Measurements from ENCODE around the gene CCNY.
"Not testable (repeated sequence)": the region's sequence is repeated elsewhere in the genome, so short reads cannot be mapped to it uniquely, and the experiment has no call there.

The CCNY gene

DNA sequence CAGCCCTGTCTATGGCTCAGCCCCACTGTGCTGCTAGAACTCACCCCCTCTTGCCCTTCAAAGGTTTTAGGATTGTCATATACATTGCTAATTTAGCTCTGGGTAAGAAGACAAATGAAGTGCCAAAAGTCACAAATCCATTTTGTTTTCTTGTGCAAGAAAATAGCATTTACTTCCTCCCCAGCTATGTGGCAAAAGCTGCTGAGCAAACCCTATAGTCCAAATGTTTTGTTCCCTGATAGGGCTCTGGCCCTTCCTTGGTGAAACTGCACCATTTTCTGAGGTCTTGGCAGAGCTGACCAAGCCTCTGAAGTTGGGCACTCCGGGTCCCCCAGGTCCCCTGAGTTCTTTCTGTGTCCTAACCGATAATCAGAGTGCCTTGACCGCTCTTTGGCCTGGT lies 184.7 kb downstream of the CCNY start:
- no peak for DNase-seq (ENCODE audit: low read depth)

DNA sequence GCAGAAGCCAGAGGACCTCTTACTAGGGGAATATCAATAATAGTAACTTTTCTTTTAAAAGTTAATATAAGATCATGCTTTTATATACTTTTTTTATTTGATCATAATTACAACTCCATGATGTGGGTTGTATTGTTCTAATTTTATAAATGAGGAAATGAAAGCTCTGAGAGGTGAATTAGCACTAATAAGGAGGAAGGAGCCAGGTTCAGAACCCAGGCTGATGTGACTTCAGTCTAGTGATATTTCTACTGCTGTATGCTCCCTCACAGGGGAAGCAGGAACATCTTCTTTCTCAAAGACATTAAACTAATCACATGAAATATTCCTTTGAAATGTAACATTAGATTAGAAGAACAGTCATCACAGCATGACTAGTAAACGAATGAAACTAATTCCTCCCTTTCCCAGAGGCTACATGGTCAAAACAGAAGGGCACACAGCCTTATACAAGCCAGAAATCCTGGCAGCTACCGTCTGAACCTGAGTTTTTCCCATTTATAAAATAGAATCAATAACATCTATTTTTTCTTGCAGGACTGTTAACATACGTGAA lies 187.4 kb downstream of the CCNY start:
- no peak for DNase-seq (ENCODE audit: low read depth)

DNA sequence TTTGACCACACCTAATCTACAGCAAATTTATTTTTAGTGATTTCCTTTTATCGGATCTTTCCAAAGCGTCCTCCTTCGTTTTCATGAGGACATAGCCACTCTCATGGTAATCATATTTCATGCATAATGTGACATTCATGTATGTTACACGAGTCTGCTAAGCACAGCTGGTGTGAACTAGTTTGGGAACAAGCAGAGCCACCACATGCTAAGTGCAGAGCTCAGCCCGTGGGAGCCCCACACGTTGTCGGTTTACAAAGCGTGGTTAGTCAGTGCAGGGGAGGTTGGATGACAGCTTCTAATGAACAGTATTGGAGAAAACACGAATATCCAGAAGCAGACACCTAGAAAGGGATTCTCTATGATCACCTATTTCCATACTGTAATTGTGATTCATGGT lies 190.4 kb downstream of the CCNY start:
- DNase-seq (ENCODE audit: low read depth): no peak

DNA sequence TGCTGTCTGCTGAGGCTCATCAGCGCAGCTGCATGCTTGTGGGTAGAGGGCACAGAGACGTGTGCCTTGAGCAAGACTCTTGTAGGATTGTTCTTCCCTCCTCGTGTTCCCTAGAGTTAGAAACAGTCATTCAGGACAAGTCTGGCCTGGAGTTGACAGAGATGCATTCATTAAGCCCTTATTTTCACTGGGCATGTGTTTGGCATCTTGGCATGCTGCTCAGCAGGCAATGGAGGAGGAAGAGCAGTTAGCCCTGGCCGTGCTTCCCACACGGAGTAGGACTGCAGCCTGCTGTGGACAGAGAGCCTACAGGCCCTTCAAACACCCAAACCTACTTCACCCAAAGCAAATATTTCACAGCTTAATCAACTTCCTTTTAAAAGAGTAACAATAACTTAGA lies 195.8 kb downstream of the CCNY start:
- no peak for DNase-seq (ENCODE audit: low read depth)

DNA sequence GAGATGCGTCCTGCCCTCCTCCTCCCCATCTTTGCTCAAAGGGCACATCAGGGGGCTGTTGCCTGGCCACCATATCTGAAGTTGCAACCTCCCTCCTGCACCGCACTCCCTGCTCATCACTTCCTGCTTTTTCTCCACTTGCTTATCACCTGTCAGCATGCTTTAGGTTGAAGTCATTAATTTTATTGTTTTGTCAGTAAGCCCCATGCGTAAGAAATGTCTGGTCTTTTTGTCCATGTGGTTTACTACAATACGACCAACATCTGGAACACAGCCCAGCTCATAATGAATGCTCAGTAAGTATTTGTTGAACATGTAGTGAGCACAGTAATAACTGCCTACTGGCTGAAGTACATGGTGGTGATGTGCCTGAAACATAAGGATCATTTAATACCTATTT lies 197.3 kb downstream of the CCNY start:
- DNase-seq (ENCODE audit: low read depth): no peak

DNA sequence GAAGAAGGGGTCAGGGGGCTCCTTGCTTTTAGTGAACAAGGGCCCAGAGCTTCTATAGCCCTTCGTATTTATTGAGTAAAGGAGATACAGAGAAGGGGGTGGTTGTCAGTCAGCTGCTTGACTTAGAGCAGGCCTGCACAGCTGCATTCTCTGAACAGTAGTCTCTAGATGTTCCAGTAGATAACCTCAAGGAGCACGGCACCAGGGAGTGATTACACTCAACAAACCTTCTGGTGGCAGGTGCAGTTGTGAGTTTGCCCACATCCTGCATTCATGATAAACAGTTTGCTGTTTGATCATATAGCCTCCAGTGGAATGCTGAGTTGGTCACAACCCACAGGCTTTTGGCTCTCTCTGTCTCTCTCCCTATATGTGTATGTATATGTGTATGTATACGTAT lies 198.8 kb downstream of the CCNY start:
- DNase-seq (ENCODE audit: low read depth): no peak

DNA sequence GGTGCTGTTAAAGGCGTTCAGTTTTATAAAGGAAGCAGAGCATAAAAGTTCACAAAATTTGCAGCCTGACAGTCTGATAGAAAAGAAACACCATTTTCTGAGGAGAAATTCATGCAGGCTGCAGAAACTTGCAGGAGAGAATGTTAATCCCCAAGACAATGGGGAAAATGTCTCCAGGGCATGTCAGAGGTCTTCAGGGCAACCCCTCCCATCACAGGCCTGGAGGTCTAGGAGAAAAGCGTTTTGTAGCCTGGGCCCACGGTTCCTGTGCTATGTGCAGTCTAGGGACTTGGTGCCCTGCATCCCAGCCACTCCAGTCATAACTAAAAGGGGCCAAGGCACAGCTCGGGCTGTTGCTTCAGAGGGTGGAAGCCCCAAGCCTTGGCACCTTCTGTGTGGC lies 200.5 kb downstream of the CCNY start:
- no peak for DNase-seq (ENCODE audit: low read depth)

DNA sequence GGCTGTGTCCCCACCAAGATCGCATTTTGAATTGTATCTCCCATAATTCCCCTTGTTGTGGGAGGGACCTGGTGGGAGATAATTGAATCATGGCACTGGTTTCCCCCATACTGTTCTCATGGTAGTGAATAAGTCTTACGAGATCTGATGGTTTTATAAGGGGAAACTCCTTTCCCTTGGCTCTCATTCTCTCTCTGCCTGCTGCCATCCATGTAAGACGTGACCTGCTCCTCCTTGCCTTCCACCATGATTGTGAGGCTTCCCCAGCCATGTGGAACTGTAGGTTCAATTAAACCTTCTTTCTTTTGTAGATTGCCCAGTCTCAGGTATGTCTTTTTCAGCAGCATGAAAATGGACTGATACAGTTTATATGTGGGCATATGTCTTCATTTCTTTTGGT lies 201.6 kb downstream of the CCNY start:
- DNase-seq (ENCODE audit: low read depth): not testable (repeated sequence)

DNA sequence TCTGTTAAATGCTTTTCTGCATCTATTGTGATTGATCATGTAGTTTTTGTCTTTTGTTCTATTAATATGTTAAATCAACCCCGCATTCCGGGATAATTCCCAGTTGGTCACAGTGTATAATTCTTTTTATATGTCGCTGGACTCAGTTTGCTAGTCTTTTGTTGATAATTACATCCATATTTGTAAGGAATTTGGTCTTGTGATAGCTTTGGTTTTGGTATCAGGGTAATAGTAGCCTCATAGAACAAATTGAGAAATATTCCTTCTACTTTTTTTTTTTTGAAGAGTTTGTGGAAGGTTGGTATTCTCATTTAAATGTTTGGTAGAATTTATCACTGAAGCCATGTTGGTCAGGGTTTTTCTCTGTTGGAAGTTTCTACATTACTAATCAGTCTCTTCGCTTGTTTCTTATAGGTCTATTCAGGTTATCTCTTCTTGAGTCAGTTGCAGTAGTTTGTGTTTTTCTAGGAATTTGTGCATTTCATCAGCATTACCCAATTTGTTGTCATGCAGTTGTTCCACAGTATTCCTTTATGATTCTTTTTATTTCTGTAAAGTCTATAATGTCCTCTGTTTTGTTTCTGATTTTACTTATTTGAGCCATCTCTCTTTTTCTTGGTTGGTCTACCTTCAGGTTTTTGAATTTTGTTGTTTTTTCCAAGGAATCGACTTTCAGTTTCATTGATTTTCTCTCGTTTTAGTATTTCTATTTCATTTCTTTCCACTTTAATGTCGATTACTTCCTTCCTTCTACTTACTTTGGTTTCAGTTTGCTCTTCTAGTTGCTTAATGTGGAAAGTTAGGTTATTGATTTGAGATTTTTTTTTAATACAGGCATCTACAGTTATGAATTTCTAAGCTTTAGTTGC lies 204.2 kb downstream of the CCNY start:
- no peak for DNase-seq (ENCODE audit: low read depth)

DNA sequence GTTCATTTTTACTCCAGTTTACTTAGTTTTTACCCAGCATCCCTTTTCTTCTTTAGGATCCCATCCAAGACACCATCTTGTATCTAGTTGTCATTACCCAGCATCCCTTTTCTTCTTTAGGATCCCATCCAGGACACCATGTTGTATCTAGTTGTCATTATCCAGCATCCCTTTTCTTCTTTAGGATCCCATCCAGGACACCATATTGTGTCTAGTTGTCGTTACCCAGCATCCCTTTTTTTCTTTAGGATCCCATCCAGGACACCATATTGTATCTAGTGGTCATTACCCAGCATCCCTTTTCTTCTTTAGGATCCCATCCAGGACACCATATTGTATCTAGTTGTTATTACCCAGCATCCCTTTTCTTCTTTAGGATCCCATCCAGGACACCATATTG lies 205.4 kb downstream of the CCNY start:
- DNase-seq (ENCODE audit: low read depth): no peak

DNA sequence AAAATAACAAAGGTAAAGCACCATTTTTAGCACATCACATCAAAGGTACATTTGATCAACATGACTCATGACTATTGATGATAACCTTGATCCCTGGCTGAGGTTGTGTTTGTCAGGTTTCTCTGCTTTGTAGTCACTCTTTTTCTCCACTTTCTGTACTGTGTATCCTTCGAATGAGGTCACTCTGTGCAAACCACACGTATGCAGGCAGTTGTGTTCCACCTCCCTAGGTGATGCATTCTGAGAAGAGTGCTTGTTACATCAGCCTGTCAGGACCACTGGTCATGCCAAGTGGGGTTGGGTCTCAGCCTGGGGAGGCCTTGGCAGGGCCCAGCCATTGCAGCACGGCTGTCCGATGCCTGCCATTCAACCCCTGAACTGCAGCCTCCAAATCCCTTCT lies 206.0 kb downstream of the CCNY start:
- DNase-seq (ENCODE audit: low read depth): no peak

DNA sequence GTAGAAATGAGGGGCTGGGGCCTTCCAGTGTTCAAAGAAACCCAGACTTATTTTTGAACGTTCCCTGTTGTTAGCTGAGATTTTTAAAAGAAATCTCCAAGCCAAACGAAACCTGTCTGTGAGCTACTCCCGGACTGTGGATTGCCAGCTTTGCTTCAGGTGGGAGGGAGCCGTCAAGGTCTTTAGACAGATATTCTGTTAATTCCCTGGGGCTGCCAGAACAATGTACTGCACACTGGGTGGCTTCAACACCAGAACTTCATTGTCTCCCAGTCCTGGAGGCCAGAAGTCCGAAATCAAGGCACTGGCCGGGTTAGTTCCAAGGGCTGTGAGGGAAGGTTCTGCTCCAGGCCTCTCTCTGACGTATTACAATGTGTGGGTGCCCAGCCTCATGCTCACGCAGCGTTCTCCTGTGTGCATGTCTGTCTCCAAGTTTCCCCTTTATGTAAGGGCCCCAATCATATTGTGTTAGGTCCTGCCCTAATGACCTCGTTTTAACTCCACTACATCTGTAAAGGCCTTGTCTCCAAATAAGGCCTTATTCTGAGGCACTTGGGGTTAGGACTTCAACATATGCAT lies 208.9 kb downstream of the CCNY start:
- no peak for DNase-seq (ENCODE audit: low read depth)

DNA sequence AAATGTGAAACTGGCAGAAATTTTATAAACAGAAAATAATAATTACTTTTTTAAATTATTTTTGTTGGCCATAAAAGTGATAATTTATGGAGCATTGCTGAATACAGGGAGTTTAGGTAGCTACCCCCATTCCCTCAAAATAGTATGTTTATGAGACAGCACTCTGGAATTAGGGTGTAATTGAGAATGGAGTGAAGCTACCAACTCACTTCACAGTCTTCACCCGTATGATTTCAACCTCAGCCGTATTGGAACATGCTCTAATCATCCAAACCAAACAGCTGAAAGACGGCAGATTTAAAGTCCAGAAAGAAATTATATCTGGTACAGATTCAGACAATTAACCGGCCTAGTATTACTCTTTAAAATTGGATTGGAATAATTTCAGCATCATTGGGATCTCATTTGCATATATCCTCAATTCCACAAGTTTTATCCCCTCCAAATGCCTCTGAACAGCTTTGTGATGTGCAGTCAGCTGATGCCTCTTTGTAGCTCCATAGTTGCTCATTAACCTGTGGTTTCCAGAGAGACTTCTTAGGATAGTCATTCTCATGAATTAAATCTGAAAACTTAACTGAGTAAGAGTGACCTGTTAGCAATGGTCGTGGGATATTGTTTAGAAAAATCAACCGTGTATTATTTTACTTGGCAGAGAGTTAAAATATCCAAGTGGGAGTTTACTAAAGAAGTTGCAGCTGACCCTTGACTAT lies 209.7 kb downstream of the CCNY start:
- no peak for DNase-seq (ENCODE audit: low read depth)

DNA sequence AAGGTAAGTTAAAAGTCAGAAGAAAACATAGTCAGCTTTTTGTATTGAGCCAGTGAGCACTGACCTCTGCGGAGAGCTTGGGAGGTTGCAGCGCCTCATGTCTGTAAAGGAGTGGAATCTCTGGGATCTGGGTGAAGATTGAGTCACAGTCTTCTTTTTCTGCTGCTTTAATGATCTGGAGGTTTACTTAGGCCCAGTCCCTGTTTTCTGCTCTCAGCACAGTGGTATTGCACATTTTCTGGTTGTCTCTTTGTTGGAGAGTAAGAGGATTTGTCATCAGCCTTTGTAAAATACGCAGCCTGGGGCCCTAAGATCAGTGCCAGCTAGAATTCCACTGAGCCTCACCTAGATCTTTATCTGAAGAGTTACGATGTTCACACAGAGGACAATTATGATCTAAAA lies 210.5 kb downstream of the CCNY start:
- peak; percentile 40 for DNase-seq (ENCODE audit: low read depth)

DNA sequence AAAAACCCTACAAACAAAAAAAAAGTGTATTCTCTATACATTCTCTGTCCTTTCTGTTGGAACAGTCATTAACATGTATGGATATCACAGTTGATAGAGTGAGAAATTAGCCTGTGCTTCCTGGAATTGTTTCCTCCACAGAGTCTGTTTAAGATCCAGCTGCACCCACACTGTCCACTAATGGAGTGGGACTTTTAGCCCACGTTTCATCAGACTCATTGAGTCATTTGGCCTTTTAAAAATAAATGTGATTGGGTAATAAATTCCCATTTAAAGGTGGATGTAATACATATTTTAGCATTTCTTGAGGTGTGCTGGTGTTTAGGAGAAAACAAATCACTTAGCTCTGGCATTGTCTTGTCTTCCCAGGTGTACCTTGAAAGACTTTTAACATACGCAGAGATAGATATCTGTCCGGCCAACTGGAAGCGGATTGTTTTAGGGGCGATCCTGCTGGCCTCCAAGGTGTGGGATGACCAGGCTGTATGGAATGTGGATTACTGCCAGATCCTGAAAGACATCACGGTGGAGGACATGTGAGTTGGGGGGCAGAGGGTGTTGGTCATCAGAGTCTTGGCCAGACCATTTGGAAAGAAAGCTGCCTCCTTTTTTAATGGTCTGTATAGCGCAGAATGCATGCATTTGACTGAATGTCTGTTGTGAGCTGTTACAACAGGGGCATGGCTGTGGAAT lies 216.5 kb downstream of the CCNY start:
- DNase-seq (ENCODE audit: low read depth): no peak

DNA sequence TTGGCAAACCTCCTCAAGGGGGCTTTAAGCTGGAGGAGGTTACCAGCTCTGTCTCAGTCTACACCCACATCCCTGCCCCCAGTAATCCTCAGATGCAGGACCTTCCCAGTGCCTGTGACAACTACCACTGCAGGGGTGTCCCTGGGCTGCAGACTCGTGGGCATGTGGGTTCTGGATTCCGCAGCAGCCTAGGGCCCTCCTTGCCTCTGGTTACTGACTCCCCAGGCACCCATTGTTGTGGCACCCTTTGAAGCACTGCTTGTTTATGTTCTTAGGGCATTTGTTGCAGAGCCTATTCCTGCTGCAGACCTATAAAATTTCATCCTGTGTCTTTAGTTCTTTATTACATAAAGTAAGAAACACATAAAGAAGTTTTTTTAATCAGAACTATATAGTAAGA lies 217.7 kb downstream of the CCNY start:
- no peak for DNase-seq (ENCODE audit: low read depth)

DNA sequence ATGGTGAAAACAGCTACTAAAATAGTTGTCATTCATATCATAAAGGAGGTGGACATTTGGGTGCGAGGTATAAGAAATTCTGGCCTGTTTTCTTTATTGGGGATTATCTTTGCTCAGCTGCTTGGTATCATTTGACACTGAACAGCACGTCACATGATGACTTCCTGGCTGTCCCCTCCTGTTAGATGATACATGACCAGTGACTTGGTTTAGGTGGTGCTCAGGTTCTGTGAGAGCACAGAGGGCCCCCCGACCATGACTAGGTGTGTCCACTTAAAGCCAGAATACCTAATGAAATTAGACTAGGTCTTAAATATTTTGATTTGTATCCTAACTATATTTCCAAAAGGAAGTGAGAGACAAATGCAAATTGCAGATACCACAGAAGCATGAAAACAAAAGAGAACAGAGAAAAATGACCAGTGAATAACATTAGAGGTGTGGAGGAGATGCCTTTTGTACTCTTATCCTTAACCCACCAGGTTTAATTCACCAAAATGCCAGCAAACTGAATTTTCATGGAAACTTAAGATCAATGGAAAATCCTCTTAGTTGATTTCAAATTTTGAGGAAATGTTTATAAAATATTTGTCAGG lies 218.2 kb downstream of the CCNY start:
- DNase-seq (ENCODE audit: low read depth): no peak

DNA sequence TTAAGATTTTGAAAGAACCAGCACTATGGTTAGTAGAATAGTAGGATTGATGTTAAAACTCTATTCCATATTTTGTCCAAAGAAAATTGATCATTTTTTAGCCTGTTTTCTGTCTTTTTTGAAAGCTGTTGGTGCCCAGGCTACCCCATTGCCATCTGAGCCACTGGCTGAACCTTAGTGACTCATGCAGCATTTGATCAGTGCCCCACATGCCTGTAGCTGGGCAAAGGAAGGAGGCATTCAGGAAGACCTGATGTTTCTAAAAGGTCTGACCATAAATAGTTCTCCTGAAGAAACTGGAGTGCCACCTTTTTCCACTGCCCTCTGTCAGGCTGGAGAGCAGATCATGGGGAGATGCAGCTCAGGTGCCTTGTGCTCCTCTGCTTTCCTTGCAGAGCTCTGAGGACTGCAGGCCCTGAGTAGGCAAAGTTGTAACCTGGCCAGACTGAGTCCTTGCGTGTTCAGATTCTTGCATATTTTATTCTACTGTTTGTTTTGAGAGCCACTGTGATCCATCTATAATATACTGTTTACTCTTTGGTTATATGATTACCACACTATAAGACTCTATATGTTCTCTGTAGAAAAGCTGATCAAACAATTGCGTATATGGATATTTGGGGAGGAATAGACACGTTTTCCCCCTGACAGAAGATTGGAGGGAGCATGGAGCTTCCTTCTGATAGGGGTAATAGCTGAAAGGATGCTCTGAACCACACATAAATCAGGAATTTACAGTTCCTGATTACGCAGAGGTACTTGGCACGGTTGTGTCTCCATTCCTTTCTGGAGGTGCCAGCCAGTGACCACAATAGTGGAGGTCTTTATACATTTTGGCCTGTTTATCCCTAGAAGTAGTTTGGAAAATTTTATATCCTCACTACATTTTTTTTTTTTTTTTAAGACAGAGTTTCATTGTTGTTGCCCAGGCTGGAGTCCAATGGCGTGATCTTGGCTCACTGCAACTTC lies 219.9 kb downstream of the CCNY start:
- no peak for DNase-seq (ENCODE audit: low read depth)

DNA sequence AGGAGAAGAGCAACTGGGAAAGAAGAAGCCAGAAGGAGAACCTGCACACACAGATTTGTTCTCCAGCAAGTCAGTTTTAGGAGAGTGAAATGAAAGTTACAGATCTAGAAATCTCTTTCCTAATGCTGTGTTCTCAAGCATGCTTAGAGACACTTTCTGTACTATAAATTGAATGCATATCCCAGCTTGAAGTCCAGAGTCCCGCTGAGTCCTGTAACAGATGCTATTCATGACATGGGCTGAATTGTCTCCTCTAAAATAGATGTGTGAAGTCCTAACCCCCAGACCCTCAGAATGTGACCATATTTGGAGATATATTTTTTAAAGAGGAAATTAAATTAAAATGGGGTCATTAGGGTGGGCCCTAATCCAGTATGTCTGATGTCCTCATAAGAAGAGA lies 222.0 kb downstream of the CCNY start:
- DNase-seq (ENCODE audit: low read depth): no peak

DNA sequence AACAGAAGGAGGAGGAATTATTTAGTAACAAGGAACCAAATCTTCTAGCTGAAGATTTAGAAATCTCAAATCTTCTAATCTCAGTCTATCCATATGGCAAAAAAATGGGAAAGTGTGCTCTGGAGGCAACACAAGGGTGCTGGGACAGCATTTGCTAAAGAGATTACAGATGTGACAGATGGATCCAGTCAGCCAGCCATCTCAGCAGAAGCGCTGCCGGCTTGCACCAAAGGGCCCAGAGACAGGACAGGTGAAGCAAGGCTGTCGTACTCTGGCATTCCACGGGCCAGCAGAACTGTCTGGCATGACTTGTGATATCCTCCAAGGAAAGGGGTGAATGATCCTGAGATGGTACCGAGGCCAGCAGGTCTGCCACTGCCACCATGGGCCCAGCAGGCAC lies 223.1 kb downstream of the CCNY start:
- DNase-seq (ENCODE audit: low read depth): no peak

DNA sequence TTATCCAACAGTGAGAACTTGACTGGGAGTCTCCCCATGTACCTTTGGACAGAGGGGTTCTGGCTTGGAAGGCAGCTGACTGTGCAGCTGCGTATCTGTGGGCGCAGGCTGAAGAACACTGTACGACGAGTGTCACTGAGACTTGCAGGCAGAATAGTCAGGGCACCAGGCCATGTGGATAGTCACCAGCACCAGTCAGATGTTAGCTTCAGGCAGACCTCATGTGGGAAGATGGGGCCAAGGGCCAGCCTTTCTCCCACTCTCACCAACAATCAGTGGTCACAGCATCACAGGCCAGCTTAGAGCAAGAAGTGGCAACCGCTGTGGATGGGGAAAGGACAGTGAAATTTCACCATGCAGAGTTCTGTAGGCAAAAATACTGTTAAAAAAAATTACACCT lies 225.4 kb downstream of the CCNY start:
- no peak for DNase-seq (ENCODE audit: low read depth)

Data from HS-27A (cell line).